ENCODE results near the gene STXBP5. TPM values are rescaled to one million over a fixed set of nuclear protein-coding genes. Genes with fewer than 3 reads are reported as not detected.

Gene STXBP5
- total and polyA plus RNA-seq, 4 donors = 1.9 to 8.9 (median 4.8) TPM

GRCh38 chr6:147279427-147279826, 75.2 kb downstream of the STXBP5 start:
- 86% methylated on average over 2 of the region's 2 CpGs for WGBS
- H3K36me3 ChIP-seq (ENCODE audit: control insufficient read depth in 4 of 4, insufficient read depth in 3 of 4, low read depth in 1 of 4, low read length in 3 of 4) = peaks cover 0 to 3% (median 0%) of the 10 kb centered on the region in 4 donors

More at GRCh38 chr6:147279427-147279826, 75.2 kb downstream of the STXBP5 start:
- no peaks in the 10 kb centered on the region for H3K4me1 ChIP-seq (ENCODE audit: control insufficient read depth in 4 of 4, insufficient read depth in 4 of 4, low read length in 3 of 4)
- no peaks in the 10 kb centered on the region for H3K9me3 ChIP-seq (ENCODE audit: control insufficient read depth in 4 of 4, low read length in 3 of 4)
- H3K27ac ChIP-seq (ENCODE audit: low read depth in 1 of 2, low read length in 2 of 2) = no peak overlapping the region
- H3K4me3 ChIP-seq (ENCODE audit: low read depth in 1 of 3, low read length in 3 of 3) = no peak overlapping the region
- H3K27me3 ChIP-seq (ENCODE audit: control insufficient read depth in 4 of 4, insufficient read depth in 4 of 4, low read length in 3 of 4) = no peaks in the 10 kb centered on the region
- no peak for DNase-seq (ENCODE audit: low spot score)
- no peak for TF ChIP-seq HNF4A (conservative IDR thresholded peaks at IDR 0.05)
- TF ChIP-seq HNF4G (IDR thresholded peaks at IDR 0.05) = no peak
- TF ChIP-seq JUND (IDR thresholded peaks at IDR 0.05) = no peak
- no peak for TF ChIP-seq MAX (IDR thresholded peaks at IDR 0.05)
- no peak for TF ChIP-seq FOXA2 (IDR thresholded peaks at IDR 0.05)
- no peak for TF ChIP-seq ZBTB33 (IDR thresholded peaks at IDR 0.05)
- no peak for TF ChIP-seq SP1 (IDR thresholded peaks at IDR 0.05)
- no peak for TF ChIP-seq GABPA (IDR thresholded peaks at IDR 0.05 in 1 of 2, conservative IDR thresholded peaks at IDR 0.05 in 1 of 2)
- TF ChIP-seq REST (IDR thresholded peaks at IDR 0.05) = no peak
- no peak for TF ChIP-seq RAD21 (IDR thresholded peaks at IDR 0.05)
- TF ChIP-seq TAF1 (conservative IDR thresholded peaks at IDR 0.05) = no peak
- TF ChIP-seq ATF3 (IDR thresholded peaks at IDR 0.05) = no peak
- no peak for TF ChIP-seq RXRA (IDR thresholded peaks at IDR 0.05)
- no peak for TF ChIP-seq YY1 (IDR thresholded peaks at IDR 0.05)
- no peak for TF ChIP-seq FOXA1 (IDR thresholded peaks at IDR 0.05)
- no peak for TF ChIP-seq CTCF (IDR thresholded peaks at IDR 0.05; ENCODE audit: low read depth, low read length, missing input control)
- TF ChIP-seq NR2F2 (IDR thresholded peaks at IDR 0.05) = no peak
- no peak for TF ChIP-seq EGR1 (IDR thresholded peaks at IDR 0.05; ENCODE audit: low read depth in 2 of 2)
- no peak overlapping the region for H3K9ac ChIP-seq (ENCODE audit: low read depth in 1 of 2, low read length in 2 of 2)

Data from liver (tissue), 9 donors.